ENCODE results near the gene VPS51.

DNA sequence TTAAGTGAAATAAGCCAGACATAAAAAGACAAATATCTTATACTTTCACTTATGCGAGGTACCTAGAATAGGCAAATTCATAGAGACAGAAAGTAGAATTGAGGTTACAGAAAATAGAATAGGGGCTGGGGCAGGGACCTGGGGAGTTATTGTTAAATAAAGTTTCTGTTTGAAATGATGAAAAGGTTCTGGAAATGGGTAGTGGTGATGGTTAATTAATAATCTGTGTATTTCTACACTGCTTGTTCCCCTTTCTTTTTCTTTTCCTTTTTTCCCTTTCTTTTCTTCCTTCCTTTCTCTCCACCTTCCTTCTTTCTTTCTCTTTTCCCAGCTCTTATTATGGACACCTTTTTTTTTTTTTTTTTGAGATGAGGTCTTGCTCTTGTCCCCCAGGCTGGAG is 40.5 kb upstream of the VPS51 start:
- TF ChIP-seq, protein P1, sequence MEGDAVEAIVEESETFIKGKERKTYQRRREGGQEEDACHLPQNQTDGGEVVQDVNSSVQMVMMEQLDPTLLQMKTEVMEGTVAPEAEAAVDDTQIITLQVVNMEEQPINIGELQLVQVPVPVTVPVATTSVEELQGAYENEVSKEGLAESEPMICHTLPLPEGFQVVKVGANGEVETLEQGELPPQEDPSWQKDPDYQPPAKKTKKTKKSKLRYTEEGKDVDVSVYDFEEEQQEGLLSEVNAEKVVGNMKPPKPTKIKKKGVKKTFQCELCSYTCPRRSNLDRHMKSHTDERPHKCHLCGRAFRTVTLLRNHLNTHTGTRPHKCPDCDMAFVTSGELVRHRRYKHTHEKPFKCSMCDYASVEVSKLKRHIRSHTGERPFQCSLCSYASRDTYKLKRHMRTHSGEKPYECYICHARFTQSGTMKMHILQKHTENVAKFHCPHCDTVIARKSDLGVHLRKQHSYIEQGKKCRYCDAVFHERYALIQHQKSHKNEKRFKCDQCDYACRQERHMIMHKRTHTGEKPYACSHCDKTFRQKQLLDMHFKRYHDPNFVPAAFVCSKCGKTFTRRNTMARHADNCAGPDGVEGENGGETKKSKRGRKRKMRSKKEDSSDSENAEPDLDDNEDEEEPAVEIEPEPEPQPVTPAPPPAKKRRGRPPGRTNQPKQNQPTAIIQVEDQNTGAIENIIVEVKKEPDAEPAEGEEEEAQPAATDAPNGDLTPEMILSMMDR (IDR thresholded peaks at IDR 0.05; ENCODE audit: low read depth, low read length): no peak
- no peak for TF ChIP-seq POLR2A (IDR thresholded peaks at IDR 0.05; ENCODE audit: extremely low read depth, insufficient read length)

All from NB4 (cell line).